ENCODE data around the gene PRIM2.
"Not testable (repeated sequence)": the region's sequence is repeated elsewhere in the genome, so short reads cannot be mapped to it uniquely, and the experiment has no call there.

PRIM2 gene

GRCh38 chr6:57432919-57433684 lies 115.7 kb downstream of the PRIM2 start:
- no peaks in the 10 kb centered on the region for H3K27me3 ChIP-seq (ENCODE audit: insufficient read depth, poor library complexity, severe bottlenecking)
- DNase-seq (ENCODE audit: low read depth in 1 of 2, low spot score in 1 of 2) = no peak
- TF ChIP-seq SPI1 (IDR thresholded peaks at IDR 0.05; ENCODE audit: borderline replicate concordance, low read depth) (no peak), CTCF (IDR thresholded peaks at IDR 0.05; ENCODE audit: insufficient read depth, low read length) (no peak), GABPA (IDR thresholded peaks at IDR 0.05; ENCODE audit: low read depth) (no peak)
- H3K27ac ChIP-seq (replicated peaks) = no peak overlapping the region
- H3K4me3 ChIP-seq (replicated peaks; ENCODE audit: insufficient read depth, low read length) = no peak overlapping the region

GRCh38 chr6:57433790-57434189 lies 116.4 kb downstream of the PRIM2 start:
- not testable (repeated sequence) for H3K27ac ChIP-seq (replicated peaks); H3K4me3 ChIP-seq (replicated peaks; ENCODE audit: insufficient read depth, low read length); H3K27me3 ChIP-seq (ENCODE audit: insufficient read depth, poor library complexity, severe bottlenecking); DNase-seq (ENCODE audit: low read depth in 1 of 2, low spot score in 1 of 2)

- H3K4me3 ChIP-seq (replicated peaks; ENCODE audit: insufficient read depth, low read length) = no peak overlapping the region
- TF ChIP-seq POLR2AphosphoS5 (IDR thresholded peaks at IDR 0.05; ENCODE audit: low read depth) (no peak), SPI1 (IDR thresholded peaks at IDR 0.05; ENCODE audit: borderline replicate concordance, low read depth) (no peak), CTCF (IDR thresholded peaks at IDR 0.05; ENCODE audit: insufficient read depth, low read length) (no peak), GABPA (IDR thresholded peaks at IDR 0.05; ENCODE audit: low read depth) (no peak), REST (IDR thresholded peaks at IDR 0.05; ENCODE audit: insufficient replicate concordance, low read depth) (no peak)
- DNase-seq (ENCODE audit: low read depth in 1 of 2, low spot score in 1 of 2) = no peak
- no peak overlapping the region for H3K27ac ChIP-seq (replicated peaks)
- H3K27me3 ChIP-seq (ENCODE audit: insufficient read depth, poor library complexity, severe bottlenecking) = no peaks in the 10 kb centered on the region
Observed at GRCh38 chr6:57434944-57435343, 117.5 kb downstream of the PRIM2 start.

- TF ChIP-seq REST (IDR thresholded peaks at IDR 0.05; ENCODE audit: insufficient replicate concordance, low read depth) = no peak
- no peak for TF ChIP-seq CTCF (IDR thresholded peaks at IDR 0.05; ENCODE audit: insufficient read depth, low read length)
- no peak for TF ChIP-seq GABPA (IDR thresholded peaks at IDR 0.05; ENCODE audit: low read depth)
- TF ChIP-seq SPI1 (IDR thresholded peaks at IDR 0.05; ENCODE audit: borderline replicate concordance, low read depth) = no peak
- TF ChIP-seq POLR2AphosphoS5 (IDR thresholded peaks at IDR 0.05; ENCODE audit: low read depth) = no peak
- Histone ChIP-seq H3K27me3 (ENCODE audit: insufficient read depth, poor library complexity, severe bottlenecking) (no peaks in the 10 kb centered on the region), H3K4me3 (replicated peaks; ENCODE audit: insufficient read depth, low read length) (no peak overlapping the region), H3K27ac (replicated peaks) (no peak overlapping the region)
- no peak for DNase-seq (ENCODE audit: low read depth in 1 of 2, low spot score in 1 of 2)
Observed at GRCh38 chr6:57435475-57436160, 118.2 kb downstream of the PRIM2 start.

GRCh38 chr6:57440735-57441134 lies 123.3 kb downstream of the PRIM2 start:
- not testable (repeated sequence) for H3K27me3 ChIP-seq (ENCODE audit: insufficient read depth, poor library complexity, severe bottlenecking); H3K4me3 ChIP-seq (replicated peaks; ENCODE audit: insufficient read depth, low read length); DNase-seq (ENCODE audit: low read depth in 1 of 2, low spot score in 1 of 2); H3K27ac ChIP-seq (replicated peaks)

GRCh38 chr6:57442133-57442532 lies 124.7 kb downstream of the PRIM2 start:
- H3K27me3 ChIP-seq (ENCODE audit: insufficient read depth, poor library complexity, severe bottlenecking); DNase-seq (ENCODE audit: low read depth in 1 of 2, low spot score in 1 of 2); H3K27ac ChIP-seq (replicated peaks); H3K4me3 ChIP-seq (replicated peaks; ENCODE audit: insufficient read depth, low read length): not testable (repeated sequence)

GRCh38 chr6:57443181-57443580 lies 125.8 kb downstream of the PRIM2 start:
- not testable (repeated sequence) for H3K27me3 ChIP-seq (ENCODE audit: insufficient read depth, poor library complexity, severe bottlenecking); H3K27ac ChIP-seq (replicated peaks); H3K4me3 ChIP-seq (replicated peaks; ENCODE audit: insufficient read depth, low read length); DNase-seq (ENCODE audit: low read depth in 1 of 2, low spot score in 1 of 2)
